ENCODE results near the gene HTR3B. TPM values are rescaled to one million over a fixed set of nuclear protein-coding genes. Genes with fewer than 3 reads are reported as not detected.

HTR3B gene
- total RNA-seq, 1 donor from 2014 or later, result not detected

- Histone ChIP-seq H3K4me1 (peaks cover 7% of the 10 kb centered on the region), H3K4me3 (no peak overlapping the region), H3K27ac (no peak overlapping the region), H3K27me3 (no peaks in the 10 kb centered on the region), H3K9me3 (no peaks in the 10 kb centered on the region), H3K36me3 (no peaks in the 10 kb centered on the region)
- DNase-seq, result no peak
- intact Hi-C loops (cut with DNase I), result no loop called here
- TF ChIP-seq, protein P1, sequence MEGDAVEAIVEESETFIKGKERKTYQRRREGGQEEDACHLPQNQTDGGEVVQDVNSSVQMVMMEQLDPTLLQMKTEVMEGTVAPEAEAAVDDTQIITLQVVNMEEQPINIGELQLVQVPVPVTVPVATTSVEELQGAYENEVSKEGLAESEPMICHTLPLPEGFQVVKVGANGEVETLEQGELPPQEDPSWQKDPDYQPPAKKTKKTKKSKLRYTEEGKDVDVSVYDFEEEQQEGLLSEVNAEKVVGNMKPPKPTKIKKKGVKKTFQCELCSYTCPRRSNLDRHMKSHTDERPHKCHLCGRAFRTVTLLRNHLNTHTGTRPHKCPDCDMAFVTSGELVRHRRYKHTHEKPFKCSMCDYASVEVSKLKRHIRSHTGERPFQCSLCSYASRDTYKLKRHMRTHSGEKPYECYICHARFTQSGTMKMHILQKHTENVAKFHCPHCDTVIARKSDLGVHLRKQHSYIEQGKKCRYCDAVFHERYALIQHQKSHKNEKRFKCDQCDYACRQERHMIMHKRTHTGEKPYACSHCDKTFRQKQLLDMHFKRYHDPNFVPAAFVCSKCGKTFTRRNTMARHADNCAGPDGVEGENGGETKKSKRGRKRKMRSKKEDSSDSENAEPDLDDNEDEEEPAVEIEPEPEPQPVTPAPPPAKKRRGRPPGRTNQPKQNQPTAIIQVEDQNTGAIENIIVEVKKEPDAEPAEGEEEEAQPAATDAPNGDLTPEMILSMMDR (IDR thresholded peaks at IDR 0.05), result no peak
- ATAC-seq, result no peak
These were observed 40.2 kb upstream of the HTR3B start for GRCh38 chr11:113864410-113864809.

DNA sequence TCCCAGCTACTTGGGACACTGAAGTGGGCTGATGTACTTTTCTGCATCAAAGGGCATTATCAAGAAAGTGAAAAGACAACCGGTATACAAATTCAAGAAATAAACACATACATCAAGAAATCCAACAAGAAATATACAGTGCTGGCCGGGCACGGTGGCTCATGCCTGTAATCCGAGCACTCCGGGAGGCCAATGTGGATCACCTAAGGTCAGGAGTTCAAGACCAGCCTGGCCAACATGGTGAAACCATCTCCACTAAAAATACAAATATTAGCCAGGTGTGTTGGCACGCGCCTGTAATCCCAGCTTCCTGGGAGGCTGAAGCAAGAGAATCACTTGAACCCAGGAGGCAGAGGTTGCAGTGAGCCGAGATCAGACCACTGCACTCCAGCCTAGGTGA lies 38.7 kb upstream of the HTR3B start:
- TF ChIP-seq, protein P1 (IDR thresholded peaks at IDR 0.05), result no peak
- no peak for ATAC-seq
- Histone ChIP-seq H3K4me1 (no peaks in the 10 kb centered on the region), H3K36me3 (no peaks in the 10 kb centered on the region), H3K9me3 (no peaks in the 10 kb centered on the region), H3K4me3 (no peak overlapping the region), H3K27ac (no peak overlapping the region), H3K27me3 (no peaks in the 10 kb centered on the region)
- intact Hi-C loops (cut with DNase I), result no loop called here
- DNase-seq, result no peak

DNA sequence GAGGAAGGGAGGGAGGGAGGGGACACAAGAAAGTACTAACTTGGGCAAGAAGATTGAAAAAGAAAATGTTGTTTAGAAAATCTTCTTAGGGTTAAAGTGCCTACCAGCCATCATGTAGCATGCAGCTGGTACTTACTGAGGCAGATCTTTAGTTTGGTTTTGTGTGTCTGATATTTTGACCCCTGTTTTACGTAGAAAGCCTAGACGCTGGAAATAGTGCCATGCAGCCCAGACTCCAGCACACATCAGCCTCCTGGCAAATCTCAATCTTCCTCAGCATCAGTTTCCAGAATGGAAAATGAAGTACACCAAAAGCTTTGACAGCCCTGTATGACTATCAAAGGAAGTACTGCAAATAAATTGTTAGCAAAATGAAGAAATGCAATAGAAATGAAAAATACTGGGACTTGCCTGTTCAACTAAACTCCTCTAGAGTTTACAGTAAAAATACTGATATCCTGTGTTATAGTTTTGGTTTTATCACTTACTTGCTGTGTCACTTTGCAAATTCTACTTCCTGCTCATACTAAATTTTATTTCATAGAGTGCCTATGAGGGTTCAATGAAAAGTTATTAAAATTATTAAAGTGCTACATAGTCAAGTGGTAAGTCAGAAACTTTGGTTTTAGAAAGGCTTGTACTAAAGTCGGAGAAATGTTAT lies 36.6 kb upstream of the HTR3B start:
- Histone ChIP-seq H3K36me3 (no peaks in the 10 kb centered on the region), H3K27ac (no peak overlapping the region), H3K9me3 (no peaks in the 10 kb centered on the region), H3K27me3 (no peaks in the 10 kb centered on the region), H3K4me3 (no peak overlapping the region), H3K4me1 (peaks cover 1% of the 10 kb centered on the region)
- DNase-seq, result no peak
- TF ChIP-seq, protein P1 (IDR thresholded peaks at IDR 0.05), result no peak
- no peak for ATAC-seq
- intact Hi-C loops (cut with DNase I), result no loop called here

- Histone ChIP-seq H3K9me3 (no peaks in the 10 kb centered on the region), H3K4me3 (no peak overlapping the region), H3K36me3 (no peaks in the 10 kb centered on the region), H3K4me1 (peaks cover 3% of the 10 kb centered on the region), H3K27ac (no peak overlapping the region), H3K27me3 (no peaks in the 10 kb centered on the region)
- DNase-seq (no peak), ATAC-seq (no peak)
- intact Hi-C loops (cut with DNase I), result no loop called here
- TF ChIP-seq, protein P1 (IDR thresholded peaks at IDR 0.05), result no peak
These were observed 33.3 kb upstream of the HTR3B start for GRCh38 chr11:113871336-113871735.

DNA sequence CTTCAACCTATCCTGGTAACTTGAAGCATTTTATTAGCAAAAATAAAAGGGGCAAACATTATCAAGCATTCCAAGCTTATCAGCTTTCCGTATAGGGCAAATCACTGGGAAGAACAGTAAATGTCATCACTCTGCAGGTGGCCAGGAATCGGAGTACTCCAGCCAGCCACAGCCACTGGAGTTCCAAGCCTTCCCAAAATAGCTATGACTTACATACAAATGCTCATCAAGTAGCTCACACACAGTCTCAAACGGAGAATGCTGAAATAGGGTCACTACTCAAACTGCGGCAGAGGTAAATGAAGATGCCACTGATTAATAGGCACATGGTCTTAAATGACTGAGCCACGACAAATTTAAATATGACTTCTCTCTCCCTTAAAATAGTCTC lies 31.4 kb upstream of the HTR3B start:
- ATAC-seq (no peak), DNase-seq (no peak)
- Histone ChIP-seq H3K27me3 (no peaks in the 10 kb centered on the region), H3K36me3 (no peaks in the 10 kb centered on the region), H3K4me1 (peaks cover 3% of the 10 kb centered on the region), H3K9me3 (no peaks in the 10 kb centered on the region), H3K4me3 (no peak overlapping the region), H3K27ac (no peak overlapping the region)
- TF ChIP-seq, protein P1 (IDR thresholded peaks at IDR 0.05), result no peak
- intact Hi-C loops (cut with DNase I), result no loop called here

- intact Hi-C loops (cut with DNase I), result no loop called here
- Histone ChIP-seq H3K9me3 (no peaks in the 10 kb centered on the region), H3K4me3 (peak overlapping the region; percentile 83), H3K4me1 (peaks cover 3% of the 10 kb centered on the region), H3K27me3 (no peaks in the 10 kb centered on the region), H3K36me3 (no peaks in the 10 kb centered on the region), H3K27ac (no peak overlapping the region)
- no peak for ATAC-seq
- TF ChIP-seq, protein P1 (IDR thresholded peaks at IDR 0.05), result no peak
- DNase-seq, result no peak
These were observed 30.5 kb upstream of the HTR3B start for GRCh38 chr11:113874096-113874495.
